Measurements from ENCODE around the gene LRRC49.
A peak's percentile ranks its signal among the peaks of the same experiment; 100 is the strongest.

Gene LRRC49

GRCh38 chr15:71071529-71071928, 178.9 kb downstream of the LRRC49 start:
- peak overlapping the region; percentile 54 for H4K12ac ChIP-seq (ENCODE audit: low read depth, low read length)
- no peaks in the 10 kb centered on the region for H3K27me3 ChIP-seq (ENCODE audit: insufficient read depth, low read length)
- no peak overlapping the region for H3K27ac ChIP-seq (ENCODE audit: low read depth, low read length)
- H3K18ac ChIP-seq (ENCODE audit: low read length), result no peak overlapping the region
- H3K4me1 ChIP-seq (ENCODE audit: control insufficient read depth in 1 of 2, insufficient read depth in 2 of 2, low read length in 2 of 2), result no peaks in the 10 kb centered on the region
- no peak overlapping the region for H3K4me2 ChIP-seq (ENCODE audit: low read length)
- H2AFZ ChIP-seq (ENCODE audit: insufficient read depth, low read length, poor library complexity), result no peak overlapping the region
- no peak overlapping the region for H4K8ac ChIP-seq (ENCODE audit: low read depth, low read length)
- no peak overlapping the region for H2AK5ac ChIP-seq (ENCODE audit: low read length)
- no peaks in the 10 kb centered on the region for H3K79me2 ChIP-seq (ENCODE audit: control insufficient read depth, insufficient read depth, low read length, poor library complexity)
- no peak overlapping the region for H2BK12ac ChIP-seq (ENCODE audit: low read length)
- no peak overlapping the region for H3K14ac ChIP-seq (ENCODE audit: low read length)
- H3K9ac ChIP-seq (ENCODE audit: low read length), result peak overlapping the region; percentile 74
- H3K4ac ChIP-seq (ENCODE audit: low read depth, low read length), result no peak overlapping the region
- no peak overlapping the region for H2BK5ac ChIP-seq (ENCODE audit: low read depth, low read length, poor library complexity)
- no peak overlapping the region for H4K91ac ChIP-seq (ENCODE audit: low read depth, low read length)
- H3K4me3 ChIP-seq (ENCODE audit: low read depth, low read length), result no peak overlapping the region
- H3K36me3 ChIP-seq (ENCODE audit: control insufficient read depth in 1 of 2, insufficient read depth in 2 of 2, low read length in 2 of 2), result no peaks in the 10 kb centered on the region
- H3K23ac ChIP-seq (ENCODE audit: low read length), result no peak overlapping the region
- no peak overlapping the region for H2BK120ac ChIP-seq (ENCODE audit: insufficient read depth, low read length, poor library complexity)
- H3K79me1 ChIP-seq (ENCODE audit: low read length), result no peaks in the 10 kb centered on the region
- peaks cover 2% of the 10 kb centered on the region for H3K9me3 ChIP-seq (ENCODE audit: insufficient read depth, low read depth, low read length)
- no peak for DNase-seq

- Histone ChIP-seq H3K18ac (ENCODE audit: low read length) (no peak overlapping the region), H2BK5ac (ENCODE audit: low read depth, low read length, poor library complexity) (no peak overlapping the region), H4K91ac (ENCODE audit: low read depth, low read length) (no peak overlapping the region), H2AFZ (ENCODE audit: insufficient read depth, low read length, poor library complexity) (no peak overlapping the region), H3K4me1 (ENCODE audit: control insufficient read depth in 1 of 2, insufficient read depth in 2 of 2, low read length in 2 of 2) (no peaks in the 10 kb centered on the region), H2BK120ac (ENCODE audit: insufficient read depth, low read length, poor library complexity) (no peak overlapping the region), H4K8ac (ENCODE audit: low read depth, low read length) (no peak overlapping the region), H3K23ac (ENCODE audit: low read length) (no peak overlapping the region), H3K27ac (ENCODE audit: low read depth, low read length) (no peak overlapping the region), H2BK12ac (ENCODE audit: low read length) (no peak overlapping the region), H2AK5ac (ENCODE audit: low read length) (no peak overlapping the region), H3K4me3 (ENCODE audit: low read depth, low read length) (no peak overlapping the region), H3K9me3 (ENCODE audit: insufficient read depth, low read depth, low read length) (peaks cover 2% of the 10 kb centered on the region), H3K36me3 (ENCODE audit: control insufficient read depth in 1 of 2, insufficient read depth in 2 of 2, low read length in 2 of 2) (no peaks in the 10 kb centered on the region), H3K79me2 (ENCODE audit: control insufficient read depth, insufficient read depth, low read length, poor library complexity) (no peaks in the 10 kb centered on the region), H3K9ac (ENCODE audit: low read length) (no peak overlapping the region), H3K79me1 (ENCODE audit: low read length) (no peaks in the 10 kb centered on the region), H4K12ac (ENCODE audit: low read depth, low read length) (no peak overlapping the region), H3K4me2 (ENCODE audit: low read length) (no peak overlapping the region), H3K14ac (ENCODE audit: low read length) (no peak overlapping the region), H3K4ac (ENCODE audit: low read depth, low read length) (no peak overlapping the region), H3K27me3 (ENCODE audit: insufficient read depth, low read length) (no peaks in the 10 kb centered on the region)
- no peak for DNase-seq
- WGBS (ENCODE audit: extremely low coverage, insufficient coverage, insufficient read length), result no CpG with 5 or more reads among the region's 6 CpGs
These were observed 179.8 kb downstream of the LRRC49 start for GRCh38 chr15:71072423-71072822.

GRCh38 chr15:71078506-71079207, 186.0 kb downstream of the LRRC49 start:
- H2BK120ac ChIP-seq (ENCODE audit: insufficient read depth, low read length, poor library complexity), result no peak overlapping the region
- H3K9me3 ChIP-seq (ENCODE audit: insufficient read depth, low read depth, low read length), result peaks cover 2% of the 10 kb centered on the region
- H4K12ac ChIP-seq (ENCODE audit: low read depth, low read length), result no peak overlapping the region
- no peak overlapping the region for H3K18ac ChIP-seq (ENCODE audit: low read length)
- H3K27me3 ChIP-seq (ENCODE audit: insufficient read depth, low read length), result no peaks in the 10 kb centered on the region
- no peak overlapping the region for H3K9ac ChIP-seq (ENCODE audit: low read length)
- H2BK12ac ChIP-seq (ENCODE audit: low read length), result no peak overlapping the region
- H4K8ac ChIP-seq (ENCODE audit: low read depth, low read length), result no peak overlapping the region
- H3K4me1 ChIP-seq (ENCODE audit: control insufficient read depth in 1 of 2, insufficient read depth in 2 of 2, low read length in 2 of 2), result peaks cover 2 to 8% of the 10 kb centered on the region in 2 experiments
- no peak overlapping the region for H3K4me2 ChIP-seq (ENCODE audit: low read length)
- no peak for DNase-seq
- no peak overlapping the region for H4K91ac ChIP-seq (ENCODE audit: low read depth, low read length)
- no peak overlapping the region for H3K4me3 ChIP-seq (ENCODE audit: low read depth, low read length)
- H3K23ac ChIP-seq (ENCODE audit: low read length), result no peak overlapping the region
- H3K14ac ChIP-seq (ENCODE audit: low read length), result no peak overlapping the region
- no peak overlapping the region for H2AFZ ChIP-seq (ENCODE audit: insufficient read depth, low read length, poor library complexity)
- H3K36me3 ChIP-seq (ENCODE audit: control insufficient read depth in 1 of 2, insufficient read depth in 2 of 2, low read length in 2 of 2), result no peaks in the 10 kb centered on the region
- H3K27ac ChIP-seq (ENCODE audit: low read depth, low read length), result no peak overlapping the region
- H2AK5ac ChIP-seq (ENCODE audit: low read length), result no peak overlapping the region
- no peaks in the 10 kb centered on the region for H3K79me1 ChIP-seq (ENCODE audit: low read length)
- no peak overlapping the region for H2BK5ac ChIP-seq (ENCODE audit: low read depth, low read length, poor library complexity)
- no peak overlapping the region for H3K4ac ChIP-seq (ENCODE audit: low read depth, low read length)
- no CpG with 5 or more reads among the region's 6 CpGs for WGBS (ENCODE audit: extremely low coverage, insufficient coverage, insufficient read length)
- no peaks in the 10 kb centered on the region for H3K79me2 ChIP-seq (ENCODE audit: control insufficient read depth, insufficient read depth, low read length, poor library complexity)

GRCh38 chr15:71079208-71080044, 186.8 kb downstream of the LRRC49 start:
- Histone ChIP-seq H3K4me2 (ENCODE audit: low read length) (no peak overlapping the region), H4K8ac (ENCODE audit: low read depth, low read length) (no peak overlapping the region), H4K12ac (ENCODE audit: low read depth, low read length) (no peak overlapping the region)

More at GRCh38 chr15:71079208-71080044, 186.8 kb downstream of the LRRC49 start:
- no peak overlapping the region for H2AK5ac ChIP-seq (ENCODE audit: low read length)
- H3K23ac ChIP-seq (ENCODE audit: low read length), result no peak overlapping the region
- no peak overlapping the region for H2BK5ac ChIP-seq (ENCODE audit: low read depth, low read length, poor library complexity)
- peak; percentile 80 to 88 for DNase-seq
- no peaks in the 10 kb centered on the region for H3K36me3 ChIP-seq (ENCODE audit: control insufficient read depth in 1 of 2, insufficient read depth in 2 of 2, low read length in 2 of 2)
- no CpG with 5 or more reads among the region's 6 CpGs for WGBS (ENCODE audit: extremely low coverage, insufficient coverage, insufficient read length)
- no peak overlapping the region for H3K14ac ChIP-seq (ENCODE audit: low read length)
- no peak overlapping the region for H3K27ac ChIP-seq (ENCODE audit: low read depth, low read length)
- H3K9ac ChIP-seq (ENCODE audit: low read length), result no peak overlapping the region
- H3K4ac ChIP-seq (ENCODE audit: low read depth, low read length), result no peak overlapping the region
- H3K4me3 ChIP-seq (ENCODE audit: low read depth, low read length), result no peak overlapping the region
- H3K79me2 ChIP-seq (ENCODE audit: control insufficient read depth, insufficient read depth, low read length, poor library complexity), result no peaks in the 10 kb centered on the region
- no peak overlapping the region for H2BK12ac ChIP-seq (ENCODE audit: low read length)
- peaks cover 2 to 8% of the 10 kb centered on the region in 2 experiments for H3K4me1 ChIP-seq (ENCODE audit: control insufficient read depth in 1 of 2, insufficient read depth in 2 of 2, low read length in 2 of 2)
- H3K27me3 ChIP-seq (ENCODE audit: insufficient read depth, low read length), result no peaks in the 10 kb centered on the region
- no peak overlapping the region for H3K18ac ChIP-seq (ENCODE audit: low read length)
- peaks cover 2% of the 10 kb centered on the region for H3K9me3 ChIP-seq (ENCODE audit: insufficient read depth, low read depth, low read length)
- no peak overlapping the region for H4K91ac ChIP-seq (ENCODE audit: low read depth, low read length)
- no peak overlapping the region for H2BK120ac ChIP-seq (ENCODE audit: insufficient read depth, low read length, poor library complexity)
- H3K79me1 ChIP-seq (ENCODE audit: low read length), result no peaks in the 10 kb centered on the region
- no peak overlapping the region for H2AFZ ChIP-seq (ENCODE audit: insufficient read depth, low read length, poor library complexity)

Measured in trophoblast cell (in vitro differentiated cells and primary cell).